ENCODE results near the gene APOB. TPM values are rescaled to one million over a fixed set of nuclear protein-coding genes. Genes with fewer than 3 reads are reported as not detected.

Gene APOB
- total and polyA plus RNA-seq, 2 of the 13 experiments (the other 11 are each of a cell fraction or from before 2014, with no cell fraction given), result 1,569 to 2,515 TPM

GRCh38 chr2:20960003-20960402 lies 83.9 kb downstream of the APOB start:
- in situ Hi-C loops (cut with HindIII; ENCODE audit: extremely low pct_ligation_motif_present, low pct_unique_long_range_greater_than_20kb), result loop anchor here (5.0 to 25.0 kb wide), 2 partner anchors 193 to 298 kb away; partner anchors contain the start of genes GDF7 and HS1BP3

DNA sequence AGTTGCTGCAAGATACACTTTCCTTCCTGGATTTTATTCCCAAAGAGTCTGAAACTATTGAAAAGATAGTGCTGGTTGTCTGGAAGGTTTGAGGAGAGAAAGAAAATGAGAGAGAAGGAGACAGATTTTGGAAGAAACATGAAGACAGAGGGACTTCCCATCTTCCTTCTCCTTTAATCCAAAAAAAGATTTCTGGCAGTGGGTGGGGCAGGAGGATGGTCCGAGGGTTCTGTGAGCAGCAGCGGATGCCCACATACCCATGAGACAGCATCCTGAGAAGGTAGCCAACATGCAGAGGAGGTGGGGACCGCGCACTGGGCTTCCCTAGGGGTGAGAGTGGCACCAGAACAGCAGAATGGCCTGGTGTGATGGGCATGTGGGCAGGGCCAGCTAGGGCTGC lies 84.6 kb downstream of the APOB start:
- no TSS peak for BruUV-seq (replicated peaks)
- no peak for DNase-seq (ENCODE audit: low spot score)
- no peak for TF ChIP-seq ZBTB20 (CRISPR knock-in tag; IDR thresholded peaks at IDR 0.05; ENCODE audit: borderline replicate concordance, low read depth)
- Histone ChIP-seq H2AFZ (ENCODE audit: low read length) (no peak overlapping the region), H3K4me3 (replicated peaks in 1 of 3; ENCODE audit: insufficient read depth in 1 of 3, low read depth in 2 of 3, low read length in 3 of 3) (no peak overlapping the region), H3K27ac (ENCODE audit: extremely low read length, insufficient read depth, low read length) (no peak overlapping the region), H3K9ac (ENCODE audit: insufficient read depth, low read depth, low read length) (no peak overlapping the region), H3K36me3 (replicated peaks in 1 of 2; ENCODE audit: control insufficient read depth in 1 of 2, insufficient read depth in 2 of 2, low read length in 2 of 2) (no peaks in the 10 kb centered on the region), H4K20me1 (ENCODE audit: insufficient read depth, low read length) (no peaks in the 10 kb centered on the region), H3K79me2 (ENCODE audit: insufficient read depth, low read length) (no peaks in the 10 kb centered on the region), H3K4me1 (ENCODE audit: insufficient read depth, low read length) (peaks cover 19% of the 10 kb centered on the region), H3K9me3 (ENCODE audit: low read length) (no peaks in the 10 kb centered on the region), H3K4me2 (ENCODE audit: low read depth, low read length) (no peak overlapping the region), H3K27me3 (ENCODE audit: control insufficient read depth in 1 of 2, insufficient read depth in 2 of 2, low read length in 2 of 2) (peaks cover 1 to 6% of the 10 kb centered on the region in 2 experiments; a peak in 1 of 5 replicates)
- ATAC-seq, result no peak
- ChIA-PET POLR2A (no interaction called here), CTCF (ENCODE audit: low intra/inter-chr PET ratio, low total read pairs) (no interaction called here)
- 62% methylated on average over 4 of the region's 4 CpGs for WGBS (ENCODE audit: low lambda C conversion rate)
- intact Hi-C loops (cut with micrococcal nuclease; ENCODE audit: unreplicated experiment), result no loop called here
- in situ Hi-C loops (cut with HindIII; ENCODE audit: extremely low pct_ligation_motif_present, low pct_unique_long_range_greater_than_20kb), result loop anchor here (25.0 kb wide), 1 partner anchor 297 kb away; the partner anchor contains the start of genes GDF7 and HS1BP3
- FAIRE-seq, result no peak

More at GRCh38 chr2:20960003-20960402, 83.9 kb downstream of the APOB start:
- Histone ChIP-seq H3K9ac (ENCODE audit: insufficient read depth, low read depth, low read length) (no peak overlapping the region), H2AFZ (ENCODE audit: low read length) (no peak overlapping the region), H3K4me3 (replicated peaks in 1 of 3; ENCODE audit: insufficient read depth in 1 of 3, low read depth in 2 of 3, low read length in 3 of 3) (no peak overlapping the region), H3K4me2 (ENCODE audit: low read depth, low read length) (no peak overlapping the region), H3K27ac (ENCODE audit: extremely low read length, insufficient read depth, low read length) (no peak overlapping the region), H3K36me3 (replicated peaks in 1 of 2; ENCODE audit: control insufficient read depth in 1 of 2, insufficient read depth in 2 of 2, low read length in 2 of 2) (no peaks in the 10 kb centered on the region), H3K27me3 (ENCODE audit: control insufficient read depth in 1 of 2, insufficient read depth in 2 of 2, low read length in 2 of 2) (peaks cover 1 to 7% of the 10 kb centered on the region in 2 experiments; a peak in 2 of 5 replicates), H3K9me3 (ENCODE audit: low read length) (no peaks in the 10 kb centered on the region), H3K79me2 (ENCODE audit: insufficient read depth, low read length) (no peaks in the 10 kb centered on the region), H4K20me1 (ENCODE audit: insufficient read depth, low read length) (no peaks in the 10 kb centered on the region), H3K4me1 (ENCODE audit: insufficient read depth, low read length) (peaks cover 12% of the 10 kb centered on the region)
- DNase-seq (ENCODE audit: low spot score), result no peak
- no peak for ATAC-seq
- FAIRE-seq, result no peak
- ChIA-PET CTCF (ENCODE audit: low intra/inter-chr PET ratio, low total read pairs) (no interaction called here), POLR2A (no interaction called here)
- TF ChIP-seq ZNF264 (CRISPR knock-in tag; IDR thresholded peaks at IDR 0.05) (no peak), WIZ (CRISPR knock-in tag; IDR thresholded peaks at IDR 0.05) (no peak), SOX6 (IDR thresholded peaks at IDR 0.05) (no peak), SOX6 (CRISPR knock-in tag; IDR thresholded peaks at IDR 0.05) (no peak), ZZZ3 (CRISPR knock-in tag; IDR thresholded peaks at IDR 0.05; ENCODE audit: borderline replicate concordance) (no peak), ZNF33B (CRISPR knock-in tag; IDR thresholded peaks at IDR 0.05) (no peak)
- intact Hi-C loops (cut with micrococcal nuclease; ENCODE audit: unreplicated experiment), result loop anchor here (5.0 kb wide), 1 partner anchor 43 kb away; no protein-coding TSS in a partner anchor
- no TSS peak for BruUV-seq (replicated peaks)
- 14% methylated on average over 4 of the region's 4 CpGs for WGBS (ENCODE audit: low lambda C conversion rate)

Data from HepG2 (cell line).